Cardiac fibroblast (primary cell): ENCODE results near the gene STEAP2.

Source experiments
- DNase-seq, 2 donors: peaks; one replicate each; pipeline versions ENCODE4 v3.0.0 to v3.0.0-alpha.2; 2010; ENCODE audit warnings: low read depth in 2 of 2
- H3K4me3 ChIP-seq, 2 donors: replicated peaks in 1 of 2; 1 replicate in 1 of 2; 2 replicates in 1 of 2; pipeline ENCODE4 v1.5.1; 2011; ENCODE audit warnings: low read depth in 2 of 2, low read length in 2 of 2, mild to moderate bottlenecking in 2 of 2, moderate library complexity in 1 of 2
- TF ChIP-seq, protein P1 (sequence below): IDR thresholded peaks from one replicate; pipeline ENCODE4 v1.5.1; 2011; ENCODE audit warnings: low read depth, mild to moderate bottlenecking, low read length, inconsistent platforms

Gene STEAP2

GRCh38 chr7:90172624-90173023, 38.9 kb upstream of the STEAP2 start:
- TF ChIP-seq, protein P1, sequence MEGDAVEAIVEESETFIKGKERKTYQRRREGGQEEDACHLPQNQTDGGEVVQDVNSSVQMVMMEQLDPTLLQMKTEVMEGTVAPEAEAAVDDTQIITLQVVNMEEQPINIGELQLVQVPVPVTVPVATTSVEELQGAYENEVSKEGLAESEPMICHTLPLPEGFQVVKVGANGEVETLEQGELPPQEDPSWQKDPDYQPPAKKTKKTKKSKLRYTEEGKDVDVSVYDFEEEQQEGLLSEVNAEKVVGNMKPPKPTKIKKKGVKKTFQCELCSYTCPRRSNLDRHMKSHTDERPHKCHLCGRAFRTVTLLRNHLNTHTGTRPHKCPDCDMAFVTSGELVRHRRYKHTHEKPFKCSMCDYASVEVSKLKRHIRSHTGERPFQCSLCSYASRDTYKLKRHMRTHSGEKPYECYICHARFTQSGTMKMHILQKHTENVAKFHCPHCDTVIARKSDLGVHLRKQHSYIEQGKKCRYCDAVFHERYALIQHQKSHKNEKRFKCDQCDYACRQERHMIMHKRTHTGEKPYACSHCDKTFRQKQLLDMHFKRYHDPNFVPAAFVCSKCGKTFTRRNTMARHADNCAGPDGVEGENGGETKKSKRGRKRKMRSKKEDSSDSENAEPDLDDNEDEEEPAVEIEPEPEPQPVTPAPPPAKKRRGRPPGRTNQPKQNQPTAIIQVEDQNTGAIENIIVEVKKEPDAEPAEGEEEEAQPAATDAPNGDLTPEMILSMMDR = no peak
- DNase-seq = no peak

GRCh38 chr7:90173127-90173844, 38.3 kb upstream of the STEAP2 start:
- peak in 1 of 2 donors; percentile 40 for DNase-seq
- H3K4me3 ChIP-seq = no peak overlapping the region
- TF ChIP-seq, protein P1 = no peak

More at GRCh38 chr7:90172624-90173023, 38.9 kb upstream of the STEAP2 start:
- H3K4me3 ChIP-seq = no peak overlapping the region

GRCh38 chr7:90175667-90176066, 35.9 kb upstream of the STEAP2 start:
- H3K4me3 ChIP-seq = no peak overlapping the region
- DNase-seq = no peak
- TF ChIP-seq, protein P1 = no peak

- H3K4me3 ChIP-seq = no peak overlapping the region
- TF ChIP-seq, protein P1 = no peak
Observed at GRCh38 chr7:90176195-90176594, 35.3 kb upstream of the STEAP2 start.

DNA sequence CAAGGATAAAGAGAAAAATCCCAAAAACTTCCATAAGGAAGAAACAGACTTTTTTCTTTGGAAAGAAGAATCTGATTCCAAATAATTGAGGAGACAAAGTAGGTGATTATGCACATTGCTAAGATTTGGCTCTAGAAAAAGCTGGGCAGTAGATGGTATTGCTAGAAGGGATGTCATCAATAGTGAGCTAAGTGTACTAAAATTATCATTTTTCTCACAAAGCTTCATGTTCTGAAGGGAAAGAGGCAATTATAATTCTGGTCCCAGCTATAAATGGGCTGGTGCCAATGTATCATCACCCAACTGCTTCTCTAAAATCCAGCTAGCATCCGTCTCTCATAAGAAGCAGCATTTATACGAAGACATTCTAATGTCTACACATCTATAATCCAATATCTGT, 33.4 kb upstream of the STEAP2 start:
- TF ChIP-seq, protein P1 = no peak
- H3K4me3 ChIP-seq = no peak overlapping the region

More at GRCh38 chr7:90176195-90176594, 35.3 kb upstream of the STEAP2 start:
- no peak for DNase-seq

GRCh38 chr7:90178679-90179278, 32.8 kb upstream of the STEAP2 start:
- peak; percentile 55 to 93 for DNase-seq
- TF ChIP-seq, protein P1 = no peak
- no peak overlapping the region for H3K4me3 ChIP-seq

More for the DNA sequence above, 33.4 kb upstream of the STEAP2 start:
- no peak for DNase-seq
